SU-DHL-6 (cell line): Measurements from ENCODE around the gene GFM2.

Experiments
- H2AFZ ChIP-seq: fragments of 200-600 bp; sonication (generic); 2 replicates; pipeline ENCODE4 v1.6.1; 2014; ENCODE audit warnings: low read depth, mild to moderate bottlenecking, moderate library complexity, mixed read lengths, antibody characterized with exemption, low read length; ENCODE audit not compliant: severe bottlenecking
- H3F3A ChIP-seq: fragments of 200-600 bp; shearing (Covaris generic); 2 replicates; pipeline ENCODE4 v1.6.0; 2016; ENCODE audit warnings: antibody characterized with exemption, mild to moderate bottlenecking; ENCODE audit not compliant: insufficient read depth
- H3K27ac ChIP-seq: fragments of 200-600 bp; sonication (generic); 2 replicates; pipeline ENCODE4 v1.5.1; 2016; ENCODE audit warnings: low read depth, mild to moderate bottlenecking, low read length, moderate library complexity, mixed read lengths
- H3K27me3 ChIP-seq: fragments of 200-600 bp; sonication (generic), shearing (Covaris generic); 2 replicates; pipeline ENCODE4 v1.6.0; 2014; ENCODE audit warnings: mild to moderate bottlenecking, low read length
- H3K36me3 ChIP-seq: fragments of 200-600 bp; sonication (generic); 2 replicates; pipeline ENCODE4 v1.6.1; 2014; ENCODE audit warnings: mild to moderate bottlenecking, low read length, mixed read lengths
- H3K4me2 ChIP-seq: fragments of 300-600, 200-600 bp; shearing (Covaris generic), sonication (generic); 2 replicates; pipeline ENCODE4 v1.6.0; 2014; ENCODE audit warnings: low read length, low read depth, mild to moderate bottlenecking; ENCODE audit not compliant: poor library complexity, severe bottlenecking
- H3K4me3 ChIP-seq: fragments of 200-600 bp; sonication (generic); 2 replicates; pipeline ENCODE4 v1.5.1; 2014; ENCODE audit warnings: antibody characterized with exemption, low read length, mild to moderate bottlenecking, mixed read lengths; ENCODE audit not compliant: insufficient read depth, poor library complexity, severe bottlenecking
- H3K79me2 ChIP-seq: fragments of 200-600 bp; sonication (generic); 2 replicates; pipeline ENCODE4 v1.6.1; 2014; ENCODE audit warnings: mild to moderate bottlenecking, low read length, moderate library complexity; ENCODE audit not compliant: insufficient read depth
- H3K9ac ChIP-seq: fragments of 200-600 bp; sonication (generic); 2 replicates; pipeline ENCODE4 v1.7.0; 2014; ENCODE audit warnings: mild to moderate bottlenecking, low read length
- H3K9me2 ChIP-seq: fragments of 200-600 bp; sonication (generic); replicated peaks from 2 replicates; pipeline ENCODE4 v1.6.1; 2014; ENCODE audit warnings: low read length; ENCODE audit not compliant: insufficient read depth
- H3K9me3 ChIP-seq: fragments of 200-600 bp; sonication (generic); 2 replicates; pipeline ENCODE4 v1.6.1; 2014; ENCODE audit warnings: low read length, mixed read lengths; ENCODE audit not compliant: insufficient read depth
- H4K20me1 ChIP-seq: fragments of 200-600 bp; sonication (generic); 2 replicates; pipeline ENCODE4 v1.6.1; 2014; ENCODE audit warnings: low read depth, mild to moderate bottlenecking, antibody characterized with exemption, low read length, moderate library complexity, mixed read lengths
- EZH2phosphoT487 ChIP-seq: fragments of 200-600 bp; sonication (generic), shearing (Covaris generic); conservative IDR thresholded peaks from 2 replicates; pipeline ENCODE4 v1.6.1; 2018; ENCODE audit warnings: mild to moderate bottlenecking, antibody characterized with exemption, low read length, moderate library complexity, mixed read lengths
- TF ChIP-seq, protein P1 (sequence below): fragments of 200-600 bp; sonication (generic); IDR thresholded peaks from one replicate; pipeline ENCODE4 v1.5.1; 2017; ENCODE audit warnings: antibody characterized with exemption, mild to moderate bottlenecking, low read length, moderate library complexity; ENCODE audit not compliant: insufficient read depth, poor library complexity, severe bottlenecking

GFM2 gene

DNA sequence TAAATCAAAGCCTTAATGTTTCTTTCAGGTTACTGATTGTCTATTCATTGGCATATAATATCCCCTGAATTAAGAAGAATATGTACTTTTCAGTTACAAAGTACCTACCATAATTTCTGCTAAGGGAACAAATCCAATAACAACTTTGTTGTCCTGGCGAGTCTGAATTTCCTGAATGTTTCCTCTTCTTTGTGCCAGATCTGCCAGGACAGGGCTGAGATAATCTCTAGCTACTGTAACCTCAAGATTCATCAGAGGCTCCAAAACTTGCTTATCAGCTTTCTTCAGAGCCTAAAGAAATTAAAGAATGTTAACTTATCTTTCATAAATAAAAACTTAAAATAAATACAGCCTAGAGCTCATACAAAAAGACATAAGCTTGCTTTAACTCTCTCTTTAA lies 44.6 kb downstream of the GFM2 start:
- H4K20me1 ChIP-seq = no peaks in the 10 kb centered on the region
- no peaks in the 10 kb centered on the region for H3K79me2 ChIP-seq
- H3F3A ChIP-seq = 0 out of 2 replicates have a peak, but pooled peaks cover 4% of the 10 kb centered on the region
- no peak overlapping the region for H3K4me2 ChIP-seq
- H2AFZ ChIP-seq = no peak overlapping the region
- no peak overlapping the region for H3K27ac ChIP-seq
- TF ChIP-seq, protein P1, sequence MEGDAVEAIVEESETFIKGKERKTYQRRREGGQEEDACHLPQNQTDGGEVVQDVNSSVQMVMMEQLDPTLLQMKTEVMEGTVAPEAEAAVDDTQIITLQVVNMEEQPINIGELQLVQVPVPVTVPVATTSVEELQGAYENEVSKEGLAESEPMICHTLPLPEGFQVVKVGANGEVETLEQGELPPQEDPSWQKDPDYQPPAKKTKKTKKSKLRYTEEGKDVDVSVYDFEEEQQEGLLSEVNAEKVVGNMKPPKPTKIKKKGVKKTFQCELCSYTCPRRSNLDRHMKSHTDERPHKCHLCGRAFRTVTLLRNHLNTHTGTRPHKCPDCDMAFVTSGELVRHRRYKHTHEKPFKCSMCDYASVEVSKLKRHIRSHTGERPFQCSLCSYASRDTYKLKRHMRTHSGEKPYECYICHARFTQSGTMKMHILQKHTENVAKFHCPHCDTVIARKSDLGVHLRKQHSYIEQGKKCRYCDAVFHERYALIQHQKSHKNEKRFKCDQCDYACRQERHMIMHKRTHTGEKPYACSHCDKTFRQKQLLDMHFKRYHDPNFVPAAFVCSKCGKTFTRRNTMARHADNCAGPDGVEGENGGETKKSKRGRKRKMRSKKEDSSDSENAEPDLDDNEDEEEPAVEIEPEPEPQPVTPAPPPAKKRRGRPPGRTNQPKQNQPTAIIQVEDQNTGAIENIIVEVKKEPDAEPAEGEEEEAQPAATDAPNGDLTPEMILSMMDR = no peak
- TF ChIP-seq EZH2phosphoT487 = no peak
- no peak overlapping the region for H3K4me3 ChIP-seq
- no peak overlapping the region for H3K9ac ChIP-seq
- H3K9me2 ChIP-seq = no peaks in the 10 kb centered on the region
- H3K36me3 ChIP-seq = peaks cover 46% of the 10 kb centered on the region
- no peaks in the 10 kb centered on the region for H3K9me3 ChIP-seq
- H3K27me3 ChIP-seq = no peaks in the 10 kb centered on the region

DNA sequence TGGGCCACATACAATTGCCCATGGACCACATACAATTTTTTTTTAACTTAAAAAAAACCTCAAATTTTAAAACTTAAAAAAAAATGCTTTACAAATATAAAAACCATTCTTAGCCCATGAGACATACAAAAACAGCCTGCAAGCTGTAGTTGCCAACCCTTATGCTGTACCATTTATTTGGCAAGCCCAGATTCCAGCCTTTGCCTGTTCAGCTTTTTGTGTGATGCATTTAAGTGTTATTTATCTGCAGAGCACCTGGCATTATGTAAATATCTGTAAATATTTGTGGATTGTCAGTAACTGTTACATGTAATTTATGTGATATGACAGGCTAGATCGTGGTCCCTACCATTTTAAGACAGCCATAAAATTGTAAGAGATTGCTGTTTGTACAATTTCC lies 49.3 kb downstream of the GFM2 start:
- H2AFZ ChIP-seq = no peak overlapping the region
- H3K9me3 ChIP-seq = no peaks in the 10 kb centered on the region
- H3F3A ChIP-seq = 0 out of 2 replicates have a peak, but pooled peaks cover 4% of the 10 kb centered on the region
- no peaks in the 10 kb centered on the region for H4K20me1 ChIP-seq
- no peak for TF ChIP-seq EZH2phosphoT487
- TF ChIP-seq, protein P1 = no peak
- no peaks in the 10 kb centered on the region for H3K79me2 ChIP-seq
- H3K9ac ChIP-seq = no peak overlapping the region
- peaks cover 31% of the 10 kb centered on the region for H3K36me3 ChIP-seq
- no peak overlapping the region for H3K27ac ChIP-seq
- H3K4me3 ChIP-seq = no peak overlapping the region
- no peak overlapping the region for H3K4me2 ChIP-seq
- H3K9me2 ChIP-seq = no peaks in the 10 kb centered on the region
- H3K27me3 ChIP-seq = no peaks in the 10 kb centered on the region

DNA sequence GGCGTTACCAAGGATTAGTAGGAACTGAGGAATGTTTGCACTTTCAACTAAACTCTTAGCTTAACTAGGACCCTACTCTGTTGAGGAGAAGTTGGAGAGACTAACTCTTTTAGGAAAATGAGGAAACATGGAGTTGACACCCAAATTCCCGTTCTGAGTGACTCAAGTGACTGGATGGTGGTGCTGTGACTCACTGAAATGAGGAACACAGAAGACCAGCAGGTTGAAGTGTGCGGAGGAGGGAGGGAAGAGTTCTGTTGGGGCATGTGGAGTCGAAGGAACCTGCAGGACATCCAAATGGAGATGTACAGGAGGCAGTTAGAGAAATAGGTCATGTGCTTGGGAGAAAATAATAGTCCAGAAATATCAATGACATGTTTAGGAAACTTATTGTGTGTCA lies 73.7 kb downstream of the GFM2 start:
- H3K9me3 ChIP-seq = no peaks in the 10 kb centered on the region
- TF ChIP-seq EZH2phosphoT487 = no peak
- TF ChIP-seq, protein P1 = no peak
- H3K27me3 ChIP-seq = no peaks in the 10 kb centered on the region
- no peak overlapping the region for H3K4me2 ChIP-seq
- no peaks in the 10 kb centered on the region for H3K79me2 ChIP-seq
- H3K9ac ChIP-seq = no peak overlapping the region
- no peak overlapping the region for H2AFZ ChIP-seq
- no peak overlapping the region for H3K27ac ChIP-seq
- H3F3A ChIP-seq = no peaks in the 10 kb centered on the region
- H4K20me1 ChIP-seq = no peaks in the 10 kb centered on the region
- peaks cover 18% of the 10 kb centered on the region; the same call in 1 of the 2 replicates for H3K36me3 ChIP-seq
- H3K4me3 ChIP-seq = no peak overlapping the region
- H3K9me2 ChIP-seq = no peaks in the 10 kb centered on the region
